Measurements from ENCODE around the gene PAX3.

- TF ChIP-seq, protein P1, sequence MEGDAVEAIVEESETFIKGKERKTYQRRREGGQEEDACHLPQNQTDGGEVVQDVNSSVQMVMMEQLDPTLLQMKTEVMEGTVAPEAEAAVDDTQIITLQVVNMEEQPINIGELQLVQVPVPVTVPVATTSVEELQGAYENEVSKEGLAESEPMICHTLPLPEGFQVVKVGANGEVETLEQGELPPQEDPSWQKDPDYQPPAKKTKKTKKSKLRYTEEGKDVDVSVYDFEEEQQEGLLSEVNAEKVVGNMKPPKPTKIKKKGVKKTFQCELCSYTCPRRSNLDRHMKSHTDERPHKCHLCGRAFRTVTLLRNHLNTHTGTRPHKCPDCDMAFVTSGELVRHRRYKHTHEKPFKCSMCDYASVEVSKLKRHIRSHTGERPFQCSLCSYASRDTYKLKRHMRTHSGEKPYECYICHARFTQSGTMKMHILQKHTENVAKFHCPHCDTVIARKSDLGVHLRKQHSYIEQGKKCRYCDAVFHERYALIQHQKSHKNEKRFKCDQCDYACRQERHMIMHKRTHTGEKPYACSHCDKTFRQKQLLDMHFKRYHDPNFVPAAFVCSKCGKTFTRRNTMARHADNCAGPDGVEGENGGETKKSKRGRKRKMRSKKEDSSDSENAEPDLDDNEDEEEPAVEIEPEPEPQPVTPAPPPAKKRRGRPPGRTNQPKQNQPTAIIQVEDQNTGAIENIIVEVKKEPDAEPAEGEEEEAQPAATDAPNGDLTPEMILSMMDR (IDR thresholded peaks at IDR 0.05), result no peak
- TF ChIP-seq POLR2A (IDR thresholded peaks at IDR 0.05), result no peak
Measured at GRCh38 chr2:222299906-222300725, 1.3 kb upstream of the PAX3 start.

Measured in body of pancreas (tissue), 4 donors.